HepG2 (cell line): ENCODE results near the gene BIRC3. TPM values are rescaled to one million over a fixed set of nuclear protein-coding genes. Genes with fewer than 3 reads are reported as not detected.

Experiments used
- CENPT ChIP-seq: sonication (generic); formaldehyde crosslinking; IDR thresholded peaks from 2 replicates; pipeline ENCODE4 v1.8.0; 2022; ENCODE audit warnings: low read depth, mild to moderate bottlenecking, moderate library complexity, missing genetic modification reagents
- CREB3 ChIP-seq: sonication (generic); formaldehyde crosslinking; IDR thresholded peaks from 2 replicates; pipeline ENCODE4 v1.5.0; 2020; ENCODE audit warnings: missing genetic modification reagents
- TBP ChIP-seq: sonication (generic); formaldehyde crosslinking; IDR thresholded peaks from 2 replicates; pipeline ENCODE4 v1.5.0; 2020; ENCODE audit warnings: missing genetic modification reagents
- TCF12 ChIP-seq, 2 experiments: fragments of 450-650 bp in 1 of 2; sonication (generic) in 1 of 2; formaldehyde crosslinking in 1 of 2; IDR thresholded peaks; 2 replicates each; pipeline versions ENCODE4 v1.6.1 to v1.8.0; 2017 to 2022; ENCODE audit warnings: antibody characterized with exemption in 1 of 2, mild to moderate bottlenecking in 1 of 2, missing genetic modification reagents in 1 of 2, moderate library complexity in 1 of 2
- U2AF1 ChIP-seq: fragments of 200-400 bp; formaldehyde crosslinking; optimal IDR thresholded peaks from 2 replicates; pipeline ENCODE3; 2017; ENCODE audit warnings: mild to moderate bottlenecking, low read depth, low read length
- ZBTB46 ChIP-seq: sonication (generic); formaldehyde crosslinking; IDR thresholded peaks from 2 replicates; pipeline ENCODE4 v1.4.0; 2020; ENCODE audit warnings: mild to moderate bottlenecking, missing genetic modification reagents, borderline replicate concordance
- ZNF24 ChIP-seq: fragments of 450-650 bp; IDR thresholded peaks from 2 replicates; pipeline ENCODE4 v1.6.1; 2017; ENCODE audit warnings: antibody characterized with exemption, mild to moderate bottlenecking
- ZNF407 ChIP-seq: sonication (generic); formaldehyde crosslinking; IDR thresholded peaks from one replicate; pipeline ENCODE4 v1.5.1; 2020; ENCODE audit warnings: mild to moderate bottlenecking, missing genetic modification reagents; ENCODE audit errors: not compliant biosample characterization
- ZNF687 ChIP-seq: sonication (generic); formaldehyde crosslinking; IDR thresholded peaks from 2 replicates; pipeline ENCODE4 v1.5.1; 2020; ENCODE audit warnings: mild to moderate bottlenecking, missing genetic modification reagents, moderate library complexity
- ZNF800 ChIP-seq: sonication (generic); formaldehyde crosslinking; IDR thresholded peaks from 2 replicates; pipeline ENCODE4 v1.4.0; 2020; ENCODE audit warnings: missing genetic modification reagents
- polyA plus RNA-seq, 8 experiments: library from polyadenylated mRNA; depleted of rRNA in 3 of 8; stranded (reverse) in 7 of 8; unstranded in 1 of 8; fragments of >200 nt; fragmentation: Illumina TruSeq in 4 of 8; extraction: Trizol in 4 of 8; gene quantifications; 2 replicates each; pipeline versions ENCODE4 v1.2.1 to v1.2.3, GENCODE V29; 2011 to 2016; ENCODE audit warnings: low read depth in 4 of 8, missing spikeins in 1 of 8, mixed read lengths in 1 of 8; ENCODE audit not compliant: insufficient read depth in 1 of 8
- total RNA-seq, 5 experiments: library from RNA; depleted of rRNA; stranded (reverse); fragments of >200 nt; fragmentation: Illumina TruSeq; extraction: Trizol; gene quantifications; 2 replicates each; pipeline ENCODE4 v1.2.3, GENCODE V29; 2016; ENCODE audit warnings: low read depth in 1 of 5

BIRC3 gene
- total and polyA plus RNA-seq, 2 of the 13 experiments (the other 11 are each of a cell fraction or from before 2014, with no cell fraction given), result 0.41 to 4.2 TPM

- TF ChIP-seq ZNF687 (CRISPR knock-in tag), result peak; percentile 97
- TF ChIP-seq TBP (CRISPR knock-in tag), result no peak
- TF ChIP-seq ZBTB46 (CRISPR knock-in tag), result no peak
- TF ChIP-seq U2AF1, result no peak
- no peak for TF ChIP-seq ZNF407 (CRISPR knock-in tag)
- no peak for TF ChIP-seq ZNF800 (CRISPR knock-in tag)
- no peak for TF ChIP-seq ZNF24
- no peak for TF ChIP-seq CREB3 (CRISPR knock-in tag)
- no peak for TF ChIP-seq TCF12 (IDR thresholded peaks at IDR 0.05)
- TF ChIP-seq TCF12 (CRISPR knock-in tag; IDR thresholded peaks at IDR 0.05), result no peak
- 0 out of 2 replicates have a peak, but pooled peaks have one; percentile 61 for TF ChIP-seq CENPT (CRISPR knock-in tag)
Observed at GRCh38 chr11:102317099-102317767, at the start of gene BIRC3 (continued).
